Motor neuron (in vitro differentiated cells): ENCODE data around the gene C14orf93. TPM values are rescaled to one million over a fixed set of nuclear protein-coding genes. Genes with fewer than 3 reads are reported as not detected.

ENCODE experiments used
- ATAC-seq, 8 experiments: fragments of 200-7000 bp; cut with Tn5 transposase; replicated peaks in 6 of 8; 2 replicates each; pipeline ENCODE4 v1.8.0; 2021; ENCODE audit warnings: mild to moderate bottlenecking in 8 of 8, moderate library complexity in 8 of 8
- H3K27ac ChIP-seq, 2 donors: fragments of 250-450 bp; sonication (Bioruptor Pico); 2 replicates each; pipeline ENCODE4 v1.9.0; 2021; ENCODE audit warnings: antibody characterized with exemption in 2 of 2, mild to moderate bottlenecking in 2 of 2, moderate library complexity in 1 of 2
- H3K4me1 ChIP-seq, 2 donors: fragments of 250-450 bp; sonication (Bioruptor Pico); replicated peaks in 1 of 2; 2 replicates each; pipeline ENCODE4 v1.6.1; 2021; ENCODE audit warnings: antibody characterized with exemption in 2 of 2, mild to moderate bottlenecking in 2 of 2, moderate library complexity in 1 of 2
- H3K4me3 ChIP-seq, 5 donors: fragments of 250-450 bp; sonication (Bioruptor Pico); 2 replicates each; pipeline ENCODE4 v1.9.0; 2021; ENCODE audit warnings: antibody characterized with exemption in 5 of 5, mild to moderate bottlenecking in 5 of 5, moderate library complexity in 4 of 5
- WGBS, 10 experiments: fragments of 450-650 bp; shearing (Covaris generic); methylation state at CpG; one replicate each; pipeline ENCODE4 v1.0.0; 2022; 5-methylcytosine and 5-hydroxymethylcytosine counted together
- in situ Hi-C, 9 experiments: fragments of 400-800 bp; cut with MboI; loops; one replicate each; pipeline ENCODE4 v1.15.0; 2021; ENCODE audit warnings: low sequenced_read_pairs in 9 of 9, low pct_unique_long_range_greater_than_20kb in 2 of 9; ENCODE audit not compliant: unreplicated experiment in 9 of 9
- total RNA-seq, 8 experiments: library from RNA; unstranded; fragments of 300-600 nt; gene quantifications; 2 replicates each; pipeline versions ENCODE4 v1.2.3 to v1.2.4, GENCODE V29; 2022

Gene C14orf93
- total RNA-seq, 8 experiments from 2014 or later: 6.1 to 11.9 (median 7.1) TPM

- in situ Hi-C loops: loop anchor here in 7 of 9 experiments (10.0 to 25.0 kb wide), 3 partner anchors 59 to 491 kb away; partner anchors contain the start of gene HAUS4 (in 2 of the 7)
- 83 to 97% methylated on average over 1 to 5 of the region's 10 CpGs; no CpG with 5 or more reads in 8 of the 10 experiments for WGBS, 10 experiments
These were observed 43.5 kb upstream of the C14orf93 start for GRCh38 chr14:23053426-23053825.

GRCh38 chr14:23052671-23053070 is 42.7 kb upstream of the C14orf93 start:
- Histone ChIP-seq H3K4me3 (no peak overlapping the region), H3K27ac (no peak overlapping the region), H3K4me1 (peaks cover 6 to 23% of the 10 kb centered on the region in 2 donors)
- WGBS, 10 experiments: 90 to 100% (median 100%) methylated on average over 1 to 2 of the region's 3 CpGs; no CpG with 5 or more reads in 7 of the 10 experiments
- no peak for ATAC-seq
- in situ Hi-C loops: loop anchor here in 7 of 9 experiments (10.0 to 25.0 kb wide), 3 partner anchors 58 to 490 kb away; partner anchors contain the start of gene HAUS4 (in 2 of the 7)

More at GRCh38 chr14:23053426-23053825, 43.5 kb upstream of the C14orf93 start:
- Histone ChIP-seq H3K4me1 (peaks cover 6 to 23% of the 10 kb centered on the region in 2 donors), H3K4me3 (no peak overlapping the region), H3K27ac (no peak overlapping the region)
- ATAC-seq: no peak

- WGBS, 10 experiments: no CpG with 5 or more reads among the region's 14 CpGs
- H3K4me3 ChIP-seq: no peak overlapping the region
- in situ Hi-C loops: loop anchor here in 7 of 9 experiments (10.0 to 25.0 kb wide), 3 partner anchors 57 to 490 kb away; partner anchors contain the start of gene HAUS4 (in 2 of the 7)
- ATAC-seq: peak in 6 of 8 experiments; percentile 38 to 77 (median 69)
- peaks cover 6 to 23% of the 10 kb centered on the region in 2 donors for H3K4me1 ChIP-seq
- H3K27ac ChIP-seq: no peak overlapping the region
These were observed 42.3 kb upstream of the C14orf93 start for GRCh38 chr14:23052182-23052623.

GRCh38 chr14:23051141-23052057 is 41.5 kb upstream of the C14orf93 start:
- H3K4me1 ChIP-seq: peaks cover 2 to 23% of the 10 kb centered on the region in 2 donors
- no peak overlapping the region for H3K27ac ChIP-seq
- peak in 3 of 8 experiments; percentile 13 to 54 (median 41) for ATAC-seq
- in situ Hi-C loops: loop anchor here in 7 of 9 experiments (10.0 to 25.0 kb wide), 3 partner anchors 57 to 489 kb away; partner anchors contain the start of gene HAUS4 (in 2 of the 7)
- H3K4me3 ChIP-seq: no peak overlapping the region
- WGBS, 10 experiments: 0 to 100% (median 55%) methylated on average over 1 to 4 of the region's 5 CpGs; no CpG with 5 or more reads in 2 of the 10 experiments

GRCh38 chr14:23049011-23049410 is 39.1 kb upstream of the C14orf93 start:
- WGBS, 10 experiments: 90% methylated on average over 2 of the region's 9 CpGs; no CpG with 5 or more reads in 9 of the 10 experiments
- H3K4me1 ChIP-seq: peaks cover 0 to 13% of the 10 kb centered on the region in 2 donors
- ATAC-seq: no peak
- in situ Hi-C loops: no loop called here
- no peak overlapping the region for H3K27ac ChIP-seq
- H3K4me3 ChIP-seq: no peak overlapping the region

GRCh38 chr14:23047751-23048693 is 38.1 kb upstream of the C14orf93 start:
- Histone ChIP-seq H3K4me1 (peaks cover 0 to 13% of the 10 kb centered on the region in 2 donors), H3K27ac (no peak overlapping the region), H3K4me3 (no peak overlapping the region)
- in situ Hi-C loops: no loop called here
- WGBS, 10 experiments: 90 to 100% (median 94%) methylated on average over 1 to 17 of the region's 85 CpGs; no CpG with 5 or more reads in 5 of the 10 experiments
- ATAC-seq: no peak

- H3K27ac ChIP-seq: no peak overlapping the region
- peaks cover 0 to 5% of the 10 kb centered on the region in 2 donors for H3K4me1 ChIP-seq
- in situ Hi-C loops: no loop called here
- no peak overlapping the region for H3K4me3 ChIP-seq
- WGBS, 10 experiments: 68 to 100% (median 83%) methylated on average over 1 to 4 of the region's 6 CpGs; no CpG with 5 or more reads in 6 of the 10 experiments
- ATAC-seq: peak in 1 of 8 experiments; percentile 44
These were observed 37.2 kb upstream of the C14orf93 start for GRCh38 chr14:23047034-23047634.

GRCh38 chr14:23045419-23046357 is 35.7 kb upstream of the C14orf93 start:
- ATAC-seq: no peak
- H3K4me3 ChIP-seq: no peak overlapping the region
- 40 to 100% (median 88%) methylated on average over 1 to 8 of the region's 13 CpGs; no CpG with 5 or more reads in 3 of the 10 experiments for WGBS, 10 experiments
- no peak overlapping the region for H3K27ac ChIP-seq
- in situ Hi-C loops: no loop called here
- no peaks in the 10 kb centered on the region for H3K4me1 ChIP-seq

GRCh38 chr14:23044840-23045239 is 34.9 kb upstream of the C14orf93 start:
- Histone ChIP-seq H3K4me3 (no peak overlapping the region), H3K27ac (no peak overlapping the region), H3K4me1 (no peaks in the 10 kb centered on the region)
- 54 to 100% (median 91%) methylated on average over 2 to 8 of the region's 8 CpGs; no CpG with 5 or more reads in 4 of the 10 experiments for WGBS, 10 experiments
- in situ Hi-C loops: no loop called here
- ATAC-seq: no peak

GRCh38 chr14:23043754-23044153 is 33.8 kb upstream of the C14orf93 start:
- Histone ChIP-seq H3K4me3 (no peak overlapping the region), H3K4me1 (no peaks in the 10 kb centered on the region), H3K27ac (no peak overlapping the region)
- peak in 2 of 8 experiments; percentile 25 to 45 for ATAC-seq
- in situ Hi-C loops: no loop called here
- WGBS, 10 experiments: 90% methylated on average over 2 of the region's 3 CpGs; no CpG with 5 or more reads in 9 of the 10 experiments

- Histone ChIP-seq H3K4me3 (no peak overlapping the region), H3K27ac (no peak overlapping the region), H3K4me1 (no peaks in the 10 kb centered on the region)
- in situ Hi-C loops: no loop called here
- 50 to 100% (median 100%) methylated on average over 1 to 4 of the region's 6 CpGs; no CpG with 5 or more reads in 1 of the 10 experiments for WGBS, 10 experiments
- ATAC-seq: no peak
These were observed 33.2 kb upstream of the C14orf93 start for GRCh38 chr14:23043145-23043544.
